Measurements from ENCODE around the gene INO80D.

DNA sequence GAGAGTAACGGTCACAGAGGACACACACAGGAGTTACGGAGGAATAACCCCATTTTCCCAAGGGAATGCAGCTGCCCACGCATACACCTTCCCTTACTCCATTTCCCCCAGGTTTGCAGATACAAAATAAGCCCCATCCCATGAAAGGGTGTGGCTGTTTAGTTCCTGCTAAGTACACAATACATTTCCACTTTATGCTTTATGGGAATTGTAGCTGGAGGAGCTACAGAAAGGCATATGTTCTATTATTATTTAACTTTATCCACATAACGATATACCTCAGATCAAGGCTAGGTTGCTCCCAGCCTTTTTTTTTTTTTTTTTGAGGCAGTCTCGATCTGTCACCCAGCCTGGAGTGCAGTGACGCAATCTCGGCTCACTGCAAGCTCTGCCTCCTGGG is 22.7 kb upstream of the INO80D start:
- TF ChIP-seq POLR2A (IDR thresholded peaks at IDR 0.05), result no peak
- TF ChIP-seq, protein P1, sequence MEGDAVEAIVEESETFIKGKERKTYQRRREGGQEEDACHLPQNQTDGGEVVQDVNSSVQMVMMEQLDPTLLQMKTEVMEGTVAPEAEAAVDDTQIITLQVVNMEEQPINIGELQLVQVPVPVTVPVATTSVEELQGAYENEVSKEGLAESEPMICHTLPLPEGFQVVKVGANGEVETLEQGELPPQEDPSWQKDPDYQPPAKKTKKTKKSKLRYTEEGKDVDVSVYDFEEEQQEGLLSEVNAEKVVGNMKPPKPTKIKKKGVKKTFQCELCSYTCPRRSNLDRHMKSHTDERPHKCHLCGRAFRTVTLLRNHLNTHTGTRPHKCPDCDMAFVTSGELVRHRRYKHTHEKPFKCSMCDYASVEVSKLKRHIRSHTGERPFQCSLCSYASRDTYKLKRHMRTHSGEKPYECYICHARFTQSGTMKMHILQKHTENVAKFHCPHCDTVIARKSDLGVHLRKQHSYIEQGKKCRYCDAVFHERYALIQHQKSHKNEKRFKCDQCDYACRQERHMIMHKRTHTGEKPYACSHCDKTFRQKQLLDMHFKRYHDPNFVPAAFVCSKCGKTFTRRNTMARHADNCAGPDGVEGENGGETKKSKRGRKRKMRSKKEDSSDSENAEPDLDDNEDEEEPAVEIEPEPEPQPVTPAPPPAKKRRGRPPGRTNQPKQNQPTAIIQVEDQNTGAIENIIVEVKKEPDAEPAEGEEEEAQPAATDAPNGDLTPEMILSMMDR (IDR thresholded peaks at IDR 0.05), result no peak

Data from testis (tissue), 2 donors.